SU-DHL-6 (cell line): ENCODE measurements around the gene PGRMC2.

ENCODE experiments used
- CTCF ChIP-seq: fragments of 200-600 bp; sonication (generic); IDR thresholded peaks from one replicate; pipeline ENCODE4 v1.5.1; 2017; ENCODE audit warnings: antibody characterized with exemption, mild to moderate bottlenecking, low read length, moderate library complexity; ENCODE audit not compliant: insufficient read depth, poor library complexity, severe bottlenecking
- EZH2phosphoT487 ChIP-seq: fragments of 200-600 bp; sonication (generic), shearing (Covaris generic); conservative IDR thresholded peaks from 2 replicates; pipeline ENCODE4 v1.6.1; 2018; ENCODE audit warnings: mild to moderate bottlenecking, antibody characterized with exemption, low read length, moderate library complexity, mixed read lengths

DNA sequence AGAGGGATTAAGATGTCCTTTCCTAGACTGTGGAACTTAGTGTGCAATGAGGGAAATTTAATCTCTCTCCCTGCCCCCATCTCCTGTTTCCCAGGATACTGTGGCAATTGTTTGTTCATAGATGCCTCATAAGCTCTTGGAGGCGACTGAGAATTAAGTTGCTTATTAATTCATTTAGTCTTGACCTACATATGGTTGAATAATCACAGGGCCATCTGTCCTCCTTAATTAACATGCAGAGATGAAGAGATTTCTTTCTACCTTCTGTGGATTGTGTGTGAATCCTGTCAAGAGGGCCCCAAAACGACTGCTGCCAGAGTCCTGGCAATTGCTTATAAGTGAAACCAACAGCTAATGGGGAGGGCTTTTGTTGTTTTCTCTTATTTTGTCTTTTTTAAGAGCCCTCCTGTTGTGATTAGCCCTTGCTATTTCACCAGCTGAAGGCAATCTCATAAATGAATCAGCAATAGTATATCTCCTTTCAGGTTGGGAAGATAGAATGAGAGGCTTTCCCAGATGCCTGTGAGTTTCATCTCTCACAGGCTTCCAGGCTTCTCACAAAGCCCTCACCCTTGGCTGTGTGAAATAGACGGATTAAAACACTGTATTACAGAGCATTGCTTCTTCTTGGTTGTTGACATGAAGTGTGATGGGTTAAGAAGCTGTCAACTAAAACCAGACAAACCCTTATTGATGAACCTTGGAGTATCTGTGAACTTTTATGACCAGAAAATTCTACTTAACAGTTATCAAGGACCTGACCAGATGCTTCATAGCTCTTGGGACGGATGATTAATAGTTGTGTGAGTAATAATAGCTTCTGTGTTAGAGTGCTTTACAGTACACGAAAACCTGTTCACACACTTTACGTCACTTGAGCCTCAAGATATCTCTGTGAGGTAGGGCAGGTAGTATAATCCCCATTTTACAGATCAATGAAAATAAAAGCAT, 58.5 kb downstream of the PGRMC2 start:
- no peak for TF ChIP-seq CTCF
- no peak for TF ChIP-seq EZH2phosphoT487
